Subcutaneous adipose tissue (tissue), 4 donors: ENCODE results near the gene LRRC3. TPM values are rescaled to one million over a fixed set of nuclear protein-coding genes. Genes with fewer than 3 reads are reported as not detected.

Experiments
- total RNA-seq, 4 donors: library from RNA; depleted of rRNA; stranded (reverse); fragments of >200 nt; gene quantifications; one replicate each; pipeline ENCODE4 v1.1.0, GENCODE V29; 2016
- TF ChIP-seq, protein P1 (sequence below): fragments of 450-650 bp; IDR thresholded peaks from one replicate; pipeline ENCODE4 v1.5.1; 2016; ENCODE audit warnings: low read depth, mild to moderate bottlenecking, control low read depth, antibody characterized with exemption, moderate library complexity

Gene LRRC3
- total RNA-seq, 4 donors from 2014 or later: 0.98 to 4.2 (median 3.0) TPM

DNA sequence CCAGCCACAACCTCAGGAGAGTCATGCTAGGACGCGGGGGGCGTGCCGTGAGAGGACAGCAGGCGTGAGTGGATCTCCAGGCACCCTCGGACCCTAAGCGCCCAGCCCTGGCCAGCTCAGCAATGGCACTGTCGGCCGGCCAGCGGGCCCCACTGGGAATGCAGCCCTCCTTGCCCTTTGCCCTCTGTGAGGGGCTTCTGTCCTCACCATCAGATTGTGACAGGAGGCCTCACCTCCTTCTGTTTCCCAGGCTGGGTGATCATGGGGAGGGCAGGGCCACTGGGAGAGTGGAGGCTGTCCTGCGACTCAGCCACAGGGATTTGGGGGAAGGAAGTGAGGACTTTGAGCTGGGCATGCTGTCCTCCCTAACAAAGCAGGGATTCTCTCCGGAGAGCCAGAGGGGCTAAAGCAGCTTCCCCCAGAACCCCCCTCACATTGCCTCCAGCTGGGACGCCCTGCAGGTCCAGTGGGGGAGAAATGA is 6.6 kb upstream of the LRRC3 start:
- TF ChIP-seq, protein P1, sequence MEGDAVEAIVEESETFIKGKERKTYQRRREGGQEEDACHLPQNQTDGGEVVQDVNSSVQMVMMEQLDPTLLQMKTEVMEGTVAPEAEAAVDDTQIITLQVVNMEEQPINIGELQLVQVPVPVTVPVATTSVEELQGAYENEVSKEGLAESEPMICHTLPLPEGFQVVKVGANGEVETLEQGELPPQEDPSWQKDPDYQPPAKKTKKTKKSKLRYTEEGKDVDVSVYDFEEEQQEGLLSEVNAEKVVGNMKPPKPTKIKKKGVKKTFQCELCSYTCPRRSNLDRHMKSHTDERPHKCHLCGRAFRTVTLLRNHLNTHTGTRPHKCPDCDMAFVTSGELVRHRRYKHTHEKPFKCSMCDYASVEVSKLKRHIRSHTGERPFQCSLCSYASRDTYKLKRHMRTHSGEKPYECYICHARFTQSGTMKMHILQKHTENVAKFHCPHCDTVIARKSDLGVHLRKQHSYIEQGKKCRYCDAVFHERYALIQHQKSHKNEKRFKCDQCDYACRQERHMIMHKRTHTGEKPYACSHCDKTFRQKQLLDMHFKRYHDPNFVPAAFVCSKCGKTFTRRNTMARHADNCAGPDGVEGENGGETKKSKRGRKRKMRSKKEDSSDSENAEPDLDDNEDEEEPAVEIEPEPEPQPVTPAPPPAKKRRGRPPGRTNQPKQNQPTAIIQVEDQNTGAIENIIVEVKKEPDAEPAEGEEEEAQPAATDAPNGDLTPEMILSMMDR: no peak

DNA sequence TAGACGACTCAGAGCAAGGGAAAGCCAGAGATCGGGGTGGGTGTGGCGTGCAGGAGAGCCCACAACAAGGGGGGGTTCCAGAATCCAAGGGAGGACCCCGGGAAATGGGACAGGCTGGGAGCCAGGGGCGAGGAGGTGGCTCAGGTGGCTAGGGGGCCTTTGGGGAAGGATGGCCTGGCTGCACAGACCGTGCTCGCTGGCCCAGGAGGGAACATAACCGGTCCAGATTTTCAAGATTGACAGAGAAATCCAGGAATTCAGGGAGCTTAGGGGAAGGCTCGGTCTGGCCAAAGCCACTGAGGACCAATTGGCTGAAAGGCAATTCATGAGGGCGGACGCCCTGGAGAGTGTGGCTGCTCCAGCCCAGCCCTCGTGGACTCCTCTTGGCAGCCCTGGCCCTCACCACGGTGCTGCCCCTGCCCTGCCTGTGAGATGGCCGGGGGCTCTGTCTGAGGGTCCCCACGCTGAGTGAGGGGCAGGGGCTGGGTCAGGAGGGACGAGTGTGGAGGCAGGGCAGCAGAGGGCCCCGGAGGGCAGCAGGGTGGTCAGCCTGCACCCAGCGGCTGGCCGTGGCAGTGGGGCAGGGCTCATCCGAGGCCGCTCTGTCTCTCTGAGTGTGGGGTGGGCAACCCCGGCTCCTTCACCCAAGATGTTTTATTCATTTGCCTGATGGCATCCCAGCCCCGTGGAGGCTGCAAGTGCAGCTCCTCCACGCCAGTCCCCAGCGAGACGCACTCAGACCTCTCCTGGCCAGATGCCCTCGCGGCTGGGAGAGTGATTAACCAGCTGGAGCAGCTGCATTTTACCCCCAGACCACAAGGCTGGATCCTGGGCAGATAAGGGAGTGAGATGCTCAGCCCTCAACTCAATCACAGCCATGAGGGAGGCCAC is 5.6 kb upstream of the LRRC3 start:
- TF ChIP-seq, protein P1: no peak

DNA sequence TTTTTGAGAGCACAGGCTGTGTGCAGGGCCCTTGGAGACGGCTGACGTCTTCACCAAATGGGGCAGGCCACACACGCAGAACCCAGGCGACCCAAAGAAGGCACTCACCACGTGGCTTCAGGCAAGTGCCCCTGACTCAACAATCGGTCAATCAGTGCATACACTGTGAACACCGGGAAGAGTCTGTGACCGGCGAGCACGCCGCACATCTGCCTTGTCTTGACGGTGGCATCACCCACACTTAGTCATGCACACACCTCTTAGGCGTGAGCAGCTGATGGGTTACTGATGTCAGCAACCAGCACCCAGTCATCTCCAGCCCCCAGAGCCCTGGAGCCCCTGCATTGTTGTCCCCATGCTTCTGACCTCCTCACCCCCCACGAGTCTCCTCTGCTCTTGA is 4.9 kb upstream of the LRRC3 start:
- TF ChIP-seq, protein P1: no peak

DNA sequence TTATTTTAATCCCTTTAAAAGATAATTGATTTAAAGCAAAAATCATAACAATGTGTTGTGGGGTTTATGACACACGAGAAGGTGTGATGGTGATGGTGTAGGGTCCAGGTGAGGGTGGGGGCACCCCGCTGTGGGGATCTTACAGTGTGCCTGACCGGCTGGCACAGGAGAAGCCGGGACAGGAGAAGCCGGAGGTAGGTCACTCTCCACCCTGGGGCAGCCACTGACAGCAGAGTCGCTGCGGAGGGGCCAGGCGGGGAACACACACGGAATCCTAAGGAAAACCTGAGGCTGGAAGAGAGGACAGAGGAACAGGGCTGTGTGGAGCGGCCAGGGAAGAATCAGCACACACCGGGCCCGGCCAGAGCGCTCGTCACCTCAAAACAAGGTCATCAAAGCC is 4.3 kb upstream of the LRRC3 start:
- TF ChIP-seq, protein P1: no peak

DNA sequence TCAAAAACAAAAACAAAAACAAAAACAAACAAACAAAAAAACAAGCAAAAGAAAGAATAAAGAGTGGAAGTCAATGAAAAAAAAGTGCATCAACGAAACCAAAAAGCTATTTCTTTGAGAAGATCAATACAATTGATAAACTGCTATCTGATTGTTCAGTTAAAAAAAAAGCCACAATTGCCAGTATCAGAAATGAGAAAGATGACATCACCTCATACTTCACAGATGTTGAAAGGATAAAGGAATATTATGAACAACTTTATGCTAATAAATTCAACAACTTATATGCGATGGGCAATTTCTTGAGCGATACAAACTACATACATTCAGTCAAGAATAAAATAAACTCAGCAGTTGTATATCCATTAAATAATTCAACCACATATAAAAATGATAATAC is 2.2 kb upstream of the LRRC3 start:
- TF ChIP-seq, protein P1: no peak

DNA sequence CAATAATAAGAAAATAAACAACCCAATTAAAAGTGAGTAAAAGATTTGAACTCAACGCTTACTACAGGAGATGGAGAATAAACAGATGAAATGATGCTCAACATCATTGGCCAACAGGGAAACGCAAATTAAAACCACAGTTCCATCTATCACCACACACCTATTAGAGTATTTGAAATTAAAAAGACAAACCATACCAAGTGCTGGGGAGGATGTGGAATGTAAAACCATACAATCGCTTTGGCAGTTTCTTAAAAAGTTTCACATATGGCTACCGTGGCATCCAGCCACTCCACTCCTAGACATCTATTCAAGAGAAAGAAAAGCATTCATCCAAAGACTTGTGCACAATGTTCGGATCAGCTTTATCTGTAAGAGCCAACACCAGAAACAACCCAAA is 1.3 kb upstream of the LRRC3 start:
- TF ChIP-seq, protein P1: no peak

DNA sequence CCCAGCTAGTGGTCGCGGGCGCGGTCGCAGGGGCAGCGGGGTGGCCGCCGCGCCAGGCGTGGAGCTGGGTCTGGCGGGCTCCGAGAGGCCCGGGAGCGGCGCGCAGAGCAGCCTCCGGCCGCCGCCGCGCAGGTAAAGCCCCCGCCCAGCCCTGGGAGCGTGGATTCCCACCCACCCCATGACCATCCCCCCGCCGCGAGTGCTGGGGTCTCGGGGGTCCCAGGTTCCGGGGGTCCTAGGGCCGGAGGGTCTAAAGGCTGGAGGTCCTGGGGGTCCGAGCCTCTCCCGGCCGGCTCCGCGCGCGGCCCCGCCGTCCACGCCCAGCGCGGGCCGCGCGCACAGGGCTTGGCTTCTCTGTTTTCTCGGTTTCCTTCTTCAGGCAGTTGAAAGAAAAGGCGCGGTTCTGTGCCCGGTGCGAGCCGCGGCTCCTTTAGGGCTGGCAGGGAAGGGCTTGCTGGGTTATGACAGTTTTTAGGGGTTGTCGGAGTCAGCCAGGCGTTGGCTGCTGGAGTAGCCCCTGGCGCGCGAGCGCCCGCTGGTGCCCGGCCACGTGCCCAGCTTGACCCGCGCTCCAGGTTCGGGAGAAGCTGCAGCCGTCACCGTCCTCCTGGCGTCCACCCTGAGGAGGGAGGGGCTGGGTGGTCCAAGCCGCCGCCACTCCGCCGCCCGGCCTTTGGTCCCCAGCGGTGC is 359 bp downstream of the LRRC3 start:
- TF ChIP-seq, protein P1: no peak
